HG03060 (cell line): ENCODE data around the gene LMAN1L.

Source experiments
- ATAC-seq: cut with Tn5 transposase; IDR thresholded peaks from one replicate; pipeline ENCODE4 v1.9.1; 2021; ENCODE audit warnings: low read depth, moderate number of reproducible peaks; ENCODE audit not compliant: unreplicated experiment

The LMAN1L gene

DNA sequence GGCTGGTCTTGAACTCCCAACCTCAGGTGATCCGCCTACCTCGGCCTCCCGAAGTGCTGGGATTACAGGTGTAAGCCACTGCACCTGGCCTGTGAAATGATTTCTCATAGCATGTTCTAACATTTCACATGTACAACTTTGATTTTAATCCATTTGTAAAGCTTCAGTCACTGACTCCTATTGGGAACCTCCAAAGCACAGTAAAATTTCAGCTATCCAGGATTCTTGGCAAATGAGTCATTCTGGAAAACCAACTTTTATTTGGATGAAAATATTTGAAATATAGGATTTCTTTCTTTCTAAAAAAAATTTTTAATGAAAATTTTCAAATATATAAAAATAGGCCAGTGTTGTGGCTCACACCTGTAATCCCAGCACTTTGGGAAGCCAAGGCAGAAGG, 2.7 kb upstream of the LMAN1L start:
- ATAC-seq, result no peak

DNA sequence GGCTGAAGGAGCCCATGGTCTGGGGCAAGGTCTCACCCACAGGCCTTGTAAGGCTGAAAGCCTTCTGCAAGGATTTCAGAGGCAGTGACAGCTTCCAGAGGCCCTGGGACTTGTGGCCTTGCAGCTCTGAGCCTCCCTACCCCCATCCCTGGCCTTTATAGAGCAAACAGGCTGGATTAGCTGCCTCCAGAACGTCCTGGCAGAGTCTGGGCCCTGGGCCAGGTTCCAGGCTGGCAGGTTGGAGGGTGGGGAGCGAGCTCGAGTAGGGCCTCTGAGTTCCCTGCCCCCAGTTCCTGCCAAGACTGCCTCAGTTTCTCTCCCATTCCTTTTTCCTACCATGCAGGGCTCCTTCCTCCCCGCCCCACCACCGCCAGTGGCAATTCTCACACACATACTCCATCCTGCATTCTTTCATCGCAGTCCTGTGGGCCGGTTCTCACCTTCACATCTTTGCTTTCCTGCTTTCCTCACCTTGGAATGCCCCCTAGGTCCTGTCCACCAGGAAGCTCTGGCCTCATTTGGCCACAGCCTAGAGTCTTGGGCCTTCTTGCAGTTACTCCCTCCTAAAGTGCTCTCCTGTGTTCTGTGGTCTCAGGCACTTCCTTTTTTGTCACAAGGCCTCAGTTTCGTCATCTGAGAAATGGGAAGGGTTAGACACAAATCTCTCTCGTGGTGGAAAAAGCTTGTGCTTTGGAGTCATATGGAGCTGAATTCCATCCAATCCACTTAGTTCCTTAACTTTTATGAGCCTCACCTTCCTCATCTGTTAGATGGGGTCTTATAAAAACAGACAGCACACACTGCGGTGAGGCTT, 2.7 kb downstream of the LMAN1L start:
- no peak for ATAC-seq

DNA sequence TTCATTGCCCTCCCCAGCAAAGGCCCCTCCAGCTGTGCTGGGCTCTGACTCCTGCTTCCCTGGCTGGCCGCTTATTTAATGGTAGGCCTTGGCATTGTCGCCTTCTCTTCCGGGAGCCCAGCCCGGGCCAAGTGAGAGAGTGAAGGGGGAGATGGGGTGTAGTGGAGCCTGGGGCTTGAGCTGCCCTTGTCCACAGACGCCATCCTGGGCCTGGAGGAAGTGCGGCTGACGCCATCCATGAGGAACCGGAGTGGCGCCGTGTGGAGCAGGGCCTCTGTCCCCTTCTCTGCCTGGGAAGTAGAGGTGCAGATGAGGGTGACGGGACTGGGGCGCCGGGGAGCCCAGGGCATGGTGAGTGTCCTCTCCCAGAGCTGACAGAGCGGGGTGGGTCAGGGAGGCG, 3.3 kb downstream of the LMAN1L start:
- ATAC-seq, result no peak

- no peak for ATAC-seq
Measured at GRCh38 chr15:74816624-74817369, 4.2 kb downstream of the LMAN1L start.

DNA sequence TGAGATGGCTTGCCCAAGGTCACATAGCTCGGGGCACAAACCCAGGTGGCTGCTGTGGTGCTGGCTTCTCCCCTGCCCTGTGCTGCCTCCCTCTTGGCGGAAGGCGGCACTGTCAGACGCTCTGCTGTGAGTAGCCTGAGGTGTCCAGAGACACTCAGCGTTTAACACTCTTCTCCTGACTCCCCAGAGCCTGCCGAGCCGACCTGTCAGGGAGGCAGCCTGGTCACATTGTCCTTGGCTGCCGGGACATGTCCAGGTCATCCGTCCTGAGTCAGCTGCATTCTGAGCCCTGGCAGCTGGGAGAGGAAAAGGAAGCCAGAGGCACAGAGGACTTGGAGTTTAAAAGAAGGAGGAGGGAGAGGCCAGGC, 4.7 kb downstream of the LMAN1L start:
- no peak for ATAC-seq

DNA sequence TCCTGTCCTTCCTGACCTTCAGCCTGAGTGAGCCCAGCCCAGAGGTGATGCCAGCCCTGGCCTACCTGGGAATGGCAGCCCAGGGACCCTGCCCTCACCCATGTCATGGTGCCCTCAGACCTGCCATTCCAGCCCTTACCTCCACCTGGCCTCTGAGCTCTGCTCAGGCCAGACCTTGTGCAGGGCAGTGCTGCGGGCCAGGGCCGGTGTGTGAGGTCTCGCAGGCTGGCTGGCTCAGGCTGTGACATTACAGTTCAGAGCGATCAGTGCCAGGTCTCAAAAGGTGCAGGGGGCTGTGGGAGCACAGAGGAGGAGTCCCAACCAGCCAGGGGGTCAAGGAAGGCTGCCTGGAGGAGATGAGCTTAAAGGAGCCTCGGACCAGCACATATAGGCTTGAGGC, 7.4 kb downstream of the LMAN1L start:
- no peak for ATAC-seq

DNA sequence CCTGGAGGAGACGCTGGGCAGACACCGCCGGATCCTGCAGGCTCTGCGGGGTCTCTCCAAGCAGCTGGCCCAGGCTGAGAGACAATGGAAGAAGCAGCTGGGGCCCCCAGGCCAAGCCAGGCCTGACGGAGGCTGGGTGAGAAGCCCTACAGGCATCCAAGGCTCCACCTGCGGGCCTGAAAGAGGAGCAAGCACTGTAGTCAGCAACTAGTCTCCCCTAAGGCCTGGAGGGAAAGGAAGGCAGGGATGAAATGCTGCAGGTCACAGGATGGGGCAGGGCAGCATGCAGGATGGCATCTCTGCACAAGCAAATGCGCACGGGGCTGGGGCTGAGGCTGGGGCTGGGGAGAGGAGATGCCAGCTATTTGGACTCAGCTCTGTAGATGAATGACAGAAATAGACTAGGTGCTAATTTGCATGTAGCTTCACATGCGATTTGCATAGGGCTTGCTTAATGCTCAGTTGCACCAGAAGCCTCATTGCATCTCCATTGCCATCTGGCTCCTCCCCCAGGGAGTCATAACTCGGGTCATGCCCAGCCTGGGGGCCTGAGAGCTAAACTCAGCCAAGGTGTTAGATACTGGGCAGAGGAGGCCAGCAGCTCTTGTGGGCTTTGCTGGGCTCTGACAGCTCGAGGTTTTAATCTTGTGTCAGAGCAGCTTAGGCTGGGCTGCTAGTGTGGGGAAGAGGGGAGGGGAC, 8.6 kb downstream of the LMAN1L start:
- ATAC-seq, result no peak

DNA sequence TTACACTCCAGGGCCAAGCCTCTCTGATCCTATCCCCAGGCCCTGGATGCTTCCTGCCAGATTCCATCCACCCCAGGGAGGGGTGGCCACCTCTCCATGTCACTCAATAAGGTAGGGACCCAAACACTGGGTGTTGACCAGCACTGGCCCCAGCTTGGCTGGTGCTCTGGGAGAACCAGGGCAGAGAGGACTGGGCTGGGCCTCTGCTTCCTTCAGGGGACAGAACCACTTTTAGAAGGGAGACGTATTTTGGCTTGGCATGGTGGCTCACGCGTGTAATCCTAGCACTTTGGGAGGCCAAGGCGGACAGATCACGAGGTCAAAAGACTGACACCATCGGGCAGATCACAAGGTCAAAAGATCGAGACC, 9.1 kb downstream of the LMAN1L start:
- ATAC-seq, result no peak

DNA sequence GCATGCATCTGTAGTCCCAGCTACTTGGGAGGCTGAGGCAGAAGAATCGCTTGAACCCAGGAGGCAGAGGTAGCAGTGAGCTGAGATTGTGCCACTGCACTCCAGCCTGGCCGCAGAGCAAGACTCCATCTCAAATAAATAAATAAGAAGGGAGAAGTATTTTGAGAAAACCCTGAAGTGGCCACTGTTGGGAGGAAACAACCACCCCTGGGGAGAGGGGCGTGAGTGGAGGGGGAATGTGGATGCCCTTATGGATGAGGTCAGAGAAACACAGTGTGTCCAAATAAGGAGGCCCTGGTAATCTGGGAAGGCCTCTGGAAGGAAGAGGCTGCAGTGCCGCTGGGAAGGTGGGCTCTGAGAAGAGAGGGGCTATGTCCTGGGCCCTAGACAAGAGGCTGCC, 9.6 kb downstream of the LMAN1L start:
- ATAC-seq, result no peak

- ATAC-seq, result no peak
Measured at GRCh38 chr15:74823324-74823723, 10.7 kb downstream of the LMAN1L start.

DNA sequence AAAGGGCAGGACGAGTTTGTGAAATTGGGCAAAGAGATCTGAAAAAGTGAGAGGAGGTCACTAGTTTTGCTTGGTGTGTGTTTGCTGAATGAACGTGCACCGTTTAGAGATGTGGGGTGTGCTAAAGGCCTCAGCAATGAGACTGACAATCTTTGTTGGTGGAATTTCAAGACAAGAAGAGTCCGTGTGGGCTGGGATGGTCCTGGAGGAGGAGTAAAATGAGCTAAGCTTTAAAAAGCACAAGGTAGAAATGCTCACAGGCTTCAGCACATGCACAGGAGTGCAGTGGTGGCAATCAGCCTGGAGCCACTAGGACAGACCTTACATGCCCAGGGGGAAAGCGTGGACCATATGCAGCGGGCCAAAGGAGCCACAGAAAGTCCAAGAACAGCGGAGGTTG, 12.3 kb downstream of the LMAN1L start:
- ATAC-seq, result no peak

- no peak for ATAC-seq
Measured at GRCh38 chr15:74825866-74826265, 13.2 kb downstream of the LMAN1L start.

GRCh38 chr15:74826364-74826819, 13.8 kb downstream of the LMAN1L start, which contains the start of gene CPLX3:
TSS of gene CPLX3 (plus strand) at chr15:74826627. CDS start at chr15:74826704, 77 bp downstream.
- no peak for ATAC-seq

- ATAC-seq, result no peak
Measured at GRCh38 chr15:74826921-74827320, 14.3 kb downstream of the LMAN1L start.

GRCh38 chr15:74827614-74828013, 15.0 kb downstream of the LMAN1L start:
- ATAC-seq, result no peak

- ATAC-seq, result no peak
Measured at GRCh38 chr15:74828835-74829234, 16.2 kb downstream of the LMAN1L start.

GRCh38 chr15:74829486-74829885, 16.9 kb downstream of the LMAN1L start:
- no peak for ATAC-seq

GRCh38 chr15:74829991-74830390, 17.4 kb downstream of the LMAN1L start:
- ATAC-seq, result no peak

DNA sequence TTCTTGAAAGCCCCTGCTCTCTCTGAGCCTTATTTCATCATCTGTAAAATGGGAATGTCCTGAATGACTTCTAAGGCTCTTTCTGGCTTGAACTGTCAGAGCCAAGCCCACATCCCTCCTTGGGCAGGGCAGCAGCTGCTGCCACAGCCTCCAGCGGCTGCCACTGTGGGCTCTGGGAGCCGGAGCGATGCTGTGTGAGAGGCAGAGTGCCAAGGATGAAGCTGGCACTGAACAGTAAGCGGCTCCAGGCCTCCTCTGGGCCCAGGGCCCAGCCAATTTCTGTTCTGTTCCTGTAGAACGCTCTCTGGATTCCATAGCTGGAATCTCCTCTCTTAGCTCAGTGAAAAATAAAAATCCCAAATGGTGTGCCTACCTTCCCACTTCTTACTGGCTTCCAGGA, 18.2 kb downstream of the LMAN1L start:
- ATAC-seq, result no peak

DNA sequence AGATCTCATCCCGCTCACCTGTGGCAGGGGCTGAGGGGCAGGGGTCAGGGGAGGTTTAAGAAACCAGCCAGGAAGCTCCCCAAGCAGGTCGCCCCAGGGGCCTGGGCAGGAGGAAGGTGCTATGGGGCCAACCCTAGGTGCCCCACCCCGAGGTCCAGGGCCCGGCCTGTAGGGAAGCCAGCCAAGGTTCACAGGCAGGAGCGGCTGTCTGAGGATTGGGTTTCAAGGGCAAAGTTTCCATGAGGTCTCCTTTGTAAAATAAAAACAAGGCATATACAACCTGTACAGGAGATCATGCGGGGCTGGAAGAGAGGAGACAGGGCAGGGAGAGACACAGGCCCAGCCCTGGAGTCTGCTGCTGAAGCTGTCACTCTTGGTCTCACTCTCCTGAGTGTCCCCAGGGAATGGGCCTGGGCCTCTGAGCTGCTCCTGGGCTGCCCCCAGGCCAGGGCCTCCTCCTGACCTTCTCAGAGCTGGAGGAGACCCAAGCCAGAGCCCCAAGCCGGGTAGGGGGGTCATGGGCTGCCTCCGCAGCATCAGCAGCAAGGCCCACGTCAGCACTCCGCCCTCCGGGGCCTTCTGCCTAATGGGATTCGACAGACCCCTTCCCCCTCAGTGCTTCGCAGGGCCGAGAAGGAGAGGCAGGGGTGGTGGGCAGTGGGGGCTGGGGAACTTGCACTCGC, 19.3 kb downstream of the LMAN1L start:
- ATAC-seq, result no peak

- no peak for ATAC-seq
Measured at GRCh38 chr15:74832826-74833225, 20.2 kb downstream of the LMAN1L start.
